ENCODE data around the gene SP1.

SP1 gene

GRCh38 chr12:53453953-53454640, 74.1 kb downstream of the SP1 start:
- DNase-seq: no peak

GRCh38 chr12:53454707-53455106, 74.7 kb downstream of the SP1 start:
- no peak for DNase-seq

GRCh38 chr12:53456654-53457366, 76.8 kb downstream of the SP1 start:
- DNase-seq: no peak

- no peak for DNase-seq
These were observed 79.1 kb downstream of the SP1 start for GRCh38 chr12:53459097-53459496.

DNA sequence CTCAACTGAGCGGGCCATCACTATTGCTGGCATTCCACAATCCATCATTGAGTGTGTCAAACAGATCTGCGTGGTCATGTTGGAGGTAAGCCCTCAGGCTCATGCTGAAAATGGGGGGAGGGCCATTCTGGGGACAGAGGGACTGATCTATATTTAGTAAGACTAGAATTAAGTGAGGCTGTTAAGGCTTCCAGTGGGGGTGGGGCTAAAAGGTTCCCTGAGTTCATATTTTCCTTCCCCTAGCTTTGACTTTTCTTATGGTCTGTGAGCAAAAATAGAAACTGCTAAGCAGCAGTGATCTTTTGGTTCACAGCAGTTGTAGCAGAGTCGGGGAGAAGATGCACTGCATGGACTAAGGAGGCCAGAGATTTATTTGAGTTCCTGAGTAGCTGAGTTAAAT, 81.1 kb downstream of the SP1 start:
- DNase-seq: no peak

- no peak for DNase-seq
These were observed 81.6 kb downstream of the SP1 start for GRCh38 chr12:53461591-53461990.

- DNase-seq: no peak
These were observed 83.0 kb downstream of the SP1 start for GRCh38 chr12:53462935-53463334.

DNA sequence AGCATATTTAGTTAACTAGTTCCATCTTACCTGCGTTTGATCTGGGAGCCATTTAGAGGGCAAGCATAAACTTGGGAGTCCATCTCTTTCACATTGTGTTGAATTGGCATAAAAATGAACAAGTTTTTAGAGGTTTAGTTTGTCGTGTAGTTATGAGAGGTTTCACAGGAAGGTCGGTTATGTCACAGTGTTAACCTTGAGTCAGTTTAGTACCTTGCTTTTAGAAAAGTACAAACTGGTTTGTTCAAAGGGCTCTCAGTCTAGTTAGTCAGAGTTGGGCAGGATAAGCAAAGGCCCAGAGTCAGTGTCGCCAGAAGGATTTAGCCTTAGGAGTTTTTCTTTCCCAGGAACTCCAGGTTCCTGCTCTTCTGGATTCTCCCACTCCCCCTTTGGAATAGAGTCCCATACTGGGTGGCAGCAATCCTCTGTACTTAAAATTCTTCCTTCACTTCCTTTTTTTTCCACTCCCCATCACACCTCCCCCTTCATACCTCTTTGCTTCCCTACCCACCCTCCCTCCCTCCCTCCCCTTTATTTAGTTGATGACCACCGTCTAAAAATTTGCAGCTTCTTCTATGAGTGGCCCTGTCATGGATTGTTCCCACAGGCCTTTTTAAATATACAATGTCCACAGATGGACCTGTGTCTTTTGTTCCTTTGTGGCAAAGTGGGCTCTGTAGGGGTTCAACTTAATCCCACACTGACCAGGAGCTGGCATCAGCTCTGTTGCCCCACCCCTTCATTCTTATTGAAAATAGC, 84.0 kb downstream of the SP1 start:
- DNase-seq: no peak

DNA sequence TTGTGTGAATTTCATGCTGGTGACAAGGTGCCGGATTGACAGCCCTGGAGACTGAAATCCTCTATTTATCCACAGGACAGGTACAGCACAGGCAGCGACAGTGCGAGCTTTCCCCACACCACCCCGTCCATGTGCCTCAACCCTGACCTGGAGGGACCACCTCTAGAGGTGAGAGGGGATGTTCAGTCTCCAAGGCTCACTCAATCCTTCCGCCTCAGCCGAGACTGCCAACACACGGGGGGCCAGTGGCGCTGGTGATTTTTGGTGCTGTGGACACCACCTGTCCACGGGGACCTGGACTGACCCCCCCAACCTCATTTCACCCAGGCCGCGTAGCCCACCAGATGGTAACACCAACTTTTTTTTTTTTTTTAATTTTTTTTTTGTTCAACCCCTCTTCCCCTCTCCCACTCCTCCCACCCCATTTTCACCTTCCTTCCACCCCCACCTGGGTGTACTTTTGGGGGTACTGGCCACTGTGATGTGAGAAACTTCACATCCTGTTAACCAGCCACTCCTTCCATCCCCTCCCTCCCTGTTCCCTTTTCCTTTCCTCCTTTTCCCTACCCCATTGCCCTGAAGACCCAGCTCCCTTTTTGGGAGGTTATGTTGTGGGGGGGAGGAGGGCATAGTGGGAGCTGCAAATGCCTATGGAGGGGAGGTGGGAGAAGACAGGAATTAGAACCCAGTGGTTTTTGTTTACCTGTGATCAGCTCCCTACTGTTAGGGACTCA, 84.9 kb downstream of the SP1 start:
- DNase-seq: no peak

DNA sequence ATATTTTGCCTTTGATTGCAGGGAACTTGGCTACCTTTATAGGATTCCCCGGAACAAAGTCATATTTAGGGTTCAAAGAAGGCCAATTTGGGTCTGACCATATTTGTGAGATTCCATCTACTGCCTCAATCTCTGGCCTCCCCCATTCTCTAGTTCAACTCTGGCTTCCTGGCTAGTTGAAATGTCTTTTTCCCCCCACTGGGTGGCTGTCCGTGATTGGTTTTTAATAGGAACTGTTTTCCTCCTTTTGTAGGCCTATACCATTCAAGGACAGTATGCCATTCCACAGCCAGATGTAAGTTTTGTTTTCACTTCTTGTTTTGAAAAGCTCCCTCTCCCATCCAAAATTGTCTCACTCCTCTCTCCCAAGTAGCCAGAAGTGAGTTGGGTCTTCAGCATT, 85.7 kb downstream of the SP1 start:
- no peak for DNase-seq

Data from CD4-positive, alpha-beta T cell treated with Interleukin-21 for 1 hour (primary cell).